HepG2 (cell line): ENCODE measurements around the gene PRH2. TPM values are rescaled to one million over a fixed set of nuclear protein-coding genes. Genes with fewer than 3 reads are reported as not detected.

ENCODE experiments used
- ATAD3A ChIP-seq: sonication (generic); formaldehyde crosslinking; IDR thresholded peaks from 2 replicates; pipeline ENCODE4 v1.4.0; 2020; ENCODE audit warnings: missing genetic modification reagents
- KIAA2018 ChIP-seq: sonication (generic); formaldehyde crosslinking; IDR thresholded peaks from 2 replicates; pipeline ENCODE4 v1.5.0; 2020; ENCODE audit warnings: mild to moderate bottlenecking, missing genetic modification reagents, borderline replicate concordance
- MLXIP ChIP-seq: sonication (generic); formaldehyde crosslinking; IDR thresholded peaks from 2 replicates; pipeline ENCODE4 v1.9.0; 2021; ENCODE audit warnings: missing genetic modification reagents, borderline replicate concordance
- NCOR1 ChIP-seq: fragments of 200-600 bp; sonication (generic); IDR thresholded peaks from 2 replicates; pipeline ENCODE4 v1.7.0; 2017; ENCODE audit warnings: antibody characterized with exemption, low read length, borderline replicate concordance
- RAD51 ChIP-seq: fragments of 450-650 bp; IDR thresholded peaks from 2 replicates; pipeline ENCODE4 v1.6.1; 2016; ENCODE audit warnings: borderline replicate concordance
- RELA ChIP-seq: sonication (generic); formaldehyde crosslinking; IDR thresholded peaks from 2 replicates; pipeline ENCODE4 v1.4.0; 2020; ENCODE audit warnings: missing genetic modification reagents
- SP4 ChIP-seq: sonication (generic); formaldehyde crosslinking; IDR thresholded peaks from 2 replicates; pipeline ENCODE4 v1.8.1; 2023; ENCODE audit warnings: mild to moderate bottlenecking, missing genetic modification reagents
- THAP7 ChIP-seq: sonication (generic); formaldehyde crosslinking; IDR thresholded peaks from 2 replicates; pipeline ENCODE4 v1.8.1; 2023; ENCODE audit warnings: mild to moderate bottlenecking, missing genetic modification reagents
- ZNF143 ChIP-seq: sonication (generic); formaldehyde crosslinking; IDR thresholded peaks from 2 replicates; pipeline ENCODE4 v1.4.0; 2020; ENCODE audit warnings: missing genetic modification reagents
- ZNF225 ChIP-seq: sonication (generic); formaldehyde crosslinking; IDR thresholded peaks from 2 replicates; pipeline ENCODE4 v1.4.0; 2020; ENCODE audit warnings: mild to moderate bottlenecking, missing genetic modification reagents
- ZNF605 ChIP-seq: sonication (generic); formaldehyde crosslinking; IDR thresholded peaks from 2 replicates; pipeline ENCODE4 v1.8.0; 2022; ENCODE audit warnings: mild to moderate bottlenecking, missing genetic modification reagents
- polyA plus RNA-seq, 8 experiments: library from polyadenylated mRNA; depleted of rRNA in 3 of 8; stranded (reverse) in 7 of 8; unstranded in 1 of 8; fragments of >200 nt; fragmentation: Illumina TruSeq in 4 of 8; extraction: Trizol in 4 of 8; gene quantifications; 2 replicates each; pipeline versions ENCODE4 v1.2.1 to v1.2.3, GENCODE V29; 2011 to 2016; ENCODE audit warnings: low read depth in 4 of 8, missing spikeins in 1 of 8, mixed read lengths in 1 of 8; ENCODE audit not compliant: insufficient read depth in 1 of 8
- total RNA-seq, 5 experiments: library from RNA; depleted of rRNA; stranded (reverse); fragments of >200 nt; fragmentation: Illumina TruSeq; extraction: Trizol; gene quantifications; 2 replicates each; pipeline ENCODE4 v1.2.3, GENCODE V29; 2016; ENCODE audit warnings: low read depth in 1 of 5
- TF ChIP-seq, protein P1 (sequence below): sonication (generic); formaldehyde crosslinking; IDR thresholded peaks from 2 replicates; pipeline ENCODE4 v1.4.0; 2020; ENCODE audit warnings: missing genetic modification reagents

Gene PRH2
- total and polyA plus RNA-seq, 2 of the 13 experiments (the other 11 are each of a cell fraction or from before 2014, with no cell fraction given), result 0.24 to 0.48 TPM

DNA sequence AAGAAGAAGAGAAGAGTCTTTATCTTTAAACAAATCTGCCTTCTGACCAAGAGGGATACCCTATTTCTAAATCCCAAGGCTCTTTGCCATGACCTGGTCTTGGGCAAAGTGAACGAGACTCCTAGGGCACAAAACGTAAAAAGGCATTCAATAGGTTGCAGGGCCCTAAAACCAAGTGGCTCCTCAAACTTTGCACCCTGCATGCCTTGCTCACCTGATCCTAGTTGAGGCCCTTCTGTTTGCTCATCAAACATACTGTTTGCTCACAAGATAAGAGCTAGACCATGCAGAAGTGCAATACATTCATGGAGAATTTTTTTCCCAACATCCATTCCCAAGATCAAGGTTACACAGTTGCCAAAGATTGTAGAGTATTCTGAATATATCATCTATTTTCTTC, 37.1 kb upstream of the PRH2 start (continued):
- TF ChIP-seq ZNF605 (CRISPR knock-in tag) (0 out of 2 replicates have a peak, but pooled peaks have one; percentile 35), RAD51 (no peak), KIAA2018 (CRISPR knock-in tag) (no peak), THAP7 (no peak), MLXIP (CRISPR knock-in tag) (peak; percentile 99), SP4 (CRISPR knock-in tag) (no peak), ZNF225 (CRISPR knock-in tag) (no peak), NCOR1 (peak; percentile 95), RELA (CRISPR knock-in tag) (no peak), ZNF143 (CRISPR knock-in tag) (0 out of 2 replicates have a peak, but pooled peaks have one; percentile 15), ATAD3A (no peak)
- TF ChIP-seq, protein P1, sequence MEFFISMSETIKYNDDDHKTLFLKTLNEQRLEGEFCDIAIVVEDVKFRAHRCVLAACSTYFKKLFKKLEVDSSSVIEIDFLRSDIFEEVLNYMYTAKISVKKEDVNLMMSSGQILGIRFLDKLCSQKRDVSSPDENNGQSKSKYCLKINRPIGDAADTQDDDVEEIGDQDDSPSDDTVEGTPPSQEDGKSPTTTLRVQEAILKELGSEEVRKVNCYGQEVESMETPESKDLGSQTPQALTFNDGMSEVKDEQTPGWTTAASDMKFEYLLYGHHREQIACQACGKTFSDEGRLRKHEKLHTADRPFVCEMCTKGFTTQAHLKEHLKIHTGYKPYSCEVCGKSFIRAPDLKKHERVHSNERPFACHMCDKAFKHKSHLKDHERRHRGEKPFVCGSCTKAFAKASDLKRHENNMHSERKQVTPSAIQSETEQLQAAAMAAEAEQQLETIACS (CRISPR knock-in tag), result no peak
